ENCODE data around the gene PTPRU. TPM values are rescaled to one million over a fixed set of nuclear protein-coding genes. Genes with fewer than 3 reads are reported as not detected.

The PTPRU gene
- total RNA-seq, 4 donors from 2014 or later, result 5.6 to 9.7 (median 7.4) TPM

GRCh38 chr1:29237852-29238619 lies 1.7 kb downstream of the PTPRU start:
- peaks cover 4 to 22% (median 18%) of the 10 kb centered on the region in 4 donors for H3K4me1 ChIP-seq
- no peaks in the 10 kb centered on the region for H3K36me3 ChIP-seq
- H3K9me3 ChIP-seq, result no peaks in the 10 kb centered on the region
- in situ Hi-C loops (cut with MboI; ENCODE audit: low pct_ligation_motif_present in 1 of 4, low pct_unique_long_range_greater_than_20kb in 1 of 4, low sequenced_read_pairs in 3 of 4) (loop anchor here (10.0 to 25.0 kb wide), 5 partner anchors 849 to 1477 kb away; partner anchors contain the start of gene MATN1 (in 1 of the 4)), intact Hi-C loops (cut with DNase I; ENCODE audit: low total_unique reads) (loop anchor here (2.0 to 5.0 kb wide), 2 partner anchors 1143 to 1469 kb away; no protein-coding TSS in a partner anchor)
- peak; percentile 30 for DNase-seq
- H3K27me3 ChIP-seq, result peaks cover 42% of the 10 kb centered on the region
- H3K27ac ChIP-seq, result peak overlapping the region in 3 of 4 donors; percentile 5 to 69 (median 34)
- no peak for TF ChIP-seq POLR2A (IDR thresholded peaks at IDR 0.05)
- TF ChIP-seq, protein P1, sequence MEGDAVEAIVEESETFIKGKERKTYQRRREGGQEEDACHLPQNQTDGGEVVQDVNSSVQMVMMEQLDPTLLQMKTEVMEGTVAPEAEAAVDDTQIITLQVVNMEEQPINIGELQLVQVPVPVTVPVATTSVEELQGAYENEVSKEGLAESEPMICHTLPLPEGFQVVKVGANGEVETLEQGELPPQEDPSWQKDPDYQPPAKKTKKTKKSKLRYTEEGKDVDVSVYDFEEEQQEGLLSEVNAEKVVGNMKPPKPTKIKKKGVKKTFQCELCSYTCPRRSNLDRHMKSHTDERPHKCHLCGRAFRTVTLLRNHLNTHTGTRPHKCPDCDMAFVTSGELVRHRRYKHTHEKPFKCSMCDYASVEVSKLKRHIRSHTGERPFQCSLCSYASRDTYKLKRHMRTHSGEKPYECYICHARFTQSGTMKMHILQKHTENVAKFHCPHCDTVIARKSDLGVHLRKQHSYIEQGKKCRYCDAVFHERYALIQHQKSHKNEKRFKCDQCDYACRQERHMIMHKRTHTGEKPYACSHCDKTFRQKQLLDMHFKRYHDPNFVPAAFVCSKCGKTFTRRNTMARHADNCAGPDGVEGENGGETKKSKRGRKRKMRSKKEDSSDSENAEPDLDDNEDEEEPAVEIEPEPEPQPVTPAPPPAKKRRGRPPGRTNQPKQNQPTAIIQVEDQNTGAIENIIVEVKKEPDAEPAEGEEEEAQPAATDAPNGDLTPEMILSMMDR (IDR thresholded peaks at IDR 0.05), result no peak
- TF ChIP-seq EP300 (IDR thresholded peaks at IDR 0.05; ENCODE audit: low read depth), result no peak
- TF ChIP-seq POLR2AphosphoS5 (IDR thresholded peaks at IDR 0.05), result no peak
- 3% methylated on average over 44 of the region's 93 CpGs; no CpG with 5 or more reads in 1 of the 2 donors for WGBS, 2 donors (ENCODE audit: low coverage in 1 of 2)
- peak overlapping the region; percentile 23 to 52 (median 38) for H3K4me3 ChIP-seq

- TF ChIP-seq POLR2A (IDR thresholded peaks at IDR 0.05) (no peak), EP300 (IDR thresholded peaks at IDR 0.05; ENCODE audit: low read depth) (no peak), POLR2AphosphoS5 (IDR thresholded peaks at IDR 0.05) (no peak)
- TF ChIP-seq, protein P1 (IDR thresholded peaks at IDR 0.05), result no peak
- H3K4me1 ChIP-seq, result peaks cover 4 to 22% (median 18%) of the 10 kb centered on the region in 4 donors
- no peaks in the 10 kb centered on the region for H3K9me3 ChIP-seq
- H3K36me3 ChIP-seq, result no peaks in the 10 kb centered on the region
- peaks cover 42% of the 10 kb centered on the region for H3K27me3 ChIP-seq
- peak overlapping the region in 3 of 4 donors; percentile 5 to 69 (median 34) for H3K27ac ChIP-seq
- no peak for DNase-seq
- in situ Hi-C loops (cut with MboI; ENCODE audit: low pct_ligation_motif_present in 1 of 4, low pct_unique_long_range_greater_than_20kb in 1 of 4, low sequenced_read_pairs in 3 of 4), result loop anchor here (10.0 to 25.0 kb wide), 5 partner anchors 849 to 1476 kb away; partner anchors contain the start of gene MATN1 (in 1 of the 4)
- intact Hi-C loops (cut with DNase I; ENCODE audit: low total_unique reads), result loop anchor here (5.0 kb wide), 1 partner anchor 1469 kb away; no protein-coding TSS in a partner anchor
- whole genome bisulfite sequencing, 2 donors (ENCODE audit: low coverage in 1 of 2), result 51% methylated on average over 11 of the region's 11 CpGs; no CpG with 5 or more reads in 1 of the 2 donors
- H3K4me3 ChIP-seq, result peak overlapping the region in 1 of 4 donors; percentile 49
Observed at GRCh38 chr1:29238620-29239002, 2.3 kb downstream of the PTPRU start.

- no peaks in the 10 kb centered on the region for H3K9me3 ChIP-seq
- TF ChIP-seq, protein P1 (IDR thresholded peaks at IDR 0.05), result no peak
- TF ChIP-seq EP300 (IDR thresholded peaks at IDR 0.05; ENCODE audit: low read depth), result no peak
- no peak for TF ChIP-seq POLR2A (IDR thresholded peaks at IDR 0.05)
- no peak for TF ChIP-seq POLR2AphosphoS5 (IDR thresholded peaks at IDR 0.05)
- H3K27me3 ChIP-seq, result peaks cover 42% of the 10 kb centered on the region
- intact Hi-C loops (cut with DNase I; ENCODE audit: low total_unique reads) (loop anchor here (5.0 kb wide), 1 partner anchor 1468 kb away; no protein-coding TSS in a partner anchor), in situ Hi-C loops (cut with MboI; ENCODE audit: low pct_ligation_motif_present in 1 of 4, low pct_unique_long_range_greater_than_20kb in 1 of 4, low sequenced_read_pairs in 3 of 4) (loop anchor here (10.0 to 25.0 kb wide), 5 partner anchors 848 to 1476 kb away; partner anchors contain the start of gene MATN1 (in 1 of the 4))
- H3K4me1 ChIP-seq, result peaks cover 4 to 22% (median 18%) of the 10 kb centered on the region in 4 donors
- DNase-seq, result no peak
- H3K4me3 ChIP-seq, result no peak overlapping the region
- no peaks in the 10 kb centered on the region for H3K36me3 ChIP-seq
- H3K27ac ChIP-seq, result no peak overlapping the region
- 54% methylated on average over 7 of the region's 7 CpGs; no CpG with 5 or more reads in 1 of the 2 donors for WGBS, 2 donors (ENCODE audit: low coverage in 1 of 2)
Observed at GRCh38 chr1:29239142-29239541, 2.8 kb downstream of the PTPRU start.

DNA sequence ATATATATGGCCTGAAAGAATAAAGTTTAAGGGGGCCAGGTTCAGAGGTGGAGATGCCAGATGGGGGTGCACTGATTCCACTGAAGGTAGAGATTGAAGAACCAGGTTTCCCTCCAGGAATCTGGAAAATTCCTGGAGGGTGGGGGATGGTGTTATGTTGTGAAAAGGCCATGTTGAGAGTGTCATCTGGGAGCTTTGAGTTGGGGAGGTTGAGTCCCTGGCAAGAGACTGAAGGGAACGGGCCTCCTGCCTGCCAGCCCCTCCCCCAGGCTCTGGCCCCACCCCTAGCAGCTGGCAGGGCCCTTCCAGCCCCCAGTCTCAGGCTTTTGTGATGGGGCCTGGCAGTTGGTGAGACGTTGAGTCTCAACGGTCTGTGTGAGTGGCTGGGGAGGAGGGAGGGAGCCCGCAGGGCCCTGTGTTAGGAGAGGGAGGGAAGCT lies 4.1 kb downstream of the PTPRU start:
- Histone ChIP-seq H3K27me3 (peaks cover 38% of the 10 kb centered on the region), H3K36me3 (no peaks in the 10 kb centered on the region), H3K27ac (no peak overlapping the region), H3K4me3 (no peak overlapping the region), H3K4me1 (peaks cover 4 to 22% (median 18%) of the 10 kb centered on the region in 4 donors), H3K9me3 (no peaks in the 10 kb centered on the region)
- in situ Hi-C loops (cut with MboI; ENCODE audit: low pct_ligation_motif_present in 1 of 4, low pct_unique_long_range_greater_than_20kb in 1 of 4, low sequenced_read_pairs in 3 of 4), result loop anchor here (10.0 to 25.0 kb wide), 5 partner anchors 847 to 1472 kb away; partner anchors contain the start of gene MATN1 (in 1 of the 4)
- TF ChIP-seq POLR2A (IDR thresholded peaks at IDR 0.05) (no peak), POLR2AphosphoS5 (IDR thresholded peaks at IDR 0.05) (no peak), EP300 (IDR thresholded peaks at IDR 0.05; ENCODE audit: low read depth) (no peak)
- TF ChIP-seq, protein P1 (IDR thresholded peaks at IDR 0.05), result no peak
- intact Hi-C loops (cut with DNase I; ENCODE audit: low total_unique reads), result no loop called here
- whole genome bisulfite sequencing, 2 donors (ENCODE audit: low coverage in 1 of 2), result 37% methylated on average over 3 of the region's 4 CpGs; no CpG with 5 or more reads in 1 of the 2 donors
- DNase-seq, result no peak

Data from transverse colon (tissue), 4 donors.